Left ventricle myocardium inferior (tissue), 1 donor: ENCODE data around the gene FCRLB. TPM values are rescaled to one million over a fixed set of nuclear protein-coding genes. Genes with fewer than 3 reads are reported as not detected.
"Not testable (repeated sequence)": the region's sequence is repeated elsewhere in the genome, so short reads cannot be mapped to it uniquely, and the experiment has no call there.

Experiments used
- DNase-seq: peaks from one replicate; pipeline ENCODE4 v3.0.0-alpha.2; 2020
- H3K27ac ChIP-seq: fragments of 200-600 bp; replicated peaks from 2 replicates; pipeline ENCODE4 v1.8.0; 2021
- H3K27me3 ChIP-seq: fragments of 200-600 bp; 2 replicates; pipeline ENCODE4 v1.8.0; 2021; ENCODE audit warnings: low read depth
- H3K36me3 ChIP-seq: fragments of 200-600 bp; 2 replicates; pipeline ENCODE4 v1.8.0; 2021
- H3K4me1 ChIP-seq: fragments of 200-600 bp; 2 replicates; pipeline ENCODE4 v1.8.0; 2021
- H3K4me3 ChIP-seq: fragments of 200-600 bp; 2 replicates; pipeline ENCODE4 v1.8.0; 2021; ENCODE audit warnings: mild to moderate bottlenecking, moderate library complexity
- H3K9me3 ChIP-seq: fragments of 200-600 bp; replicated peaks from 2 replicates; pipeline ENCODE4 v1.8.0; 2021
- CTCF ChIP-seq: fragments of 200-600 bp; IDR thresholded peaks from 2 replicates; pipeline ENCODE4 v1.8.0; 2021; ENCODE audit warnings: antibody characterized with exemption, mild to moderate bottlenecking, borderline replicate concordance
- intact Hi-C: fragments of 100-400 bp; cut with micrococcal nuclease; formaldehyde crosslinking; loops from one replicate; pipeline ENCODE4 v1.11.0; 2022
- total RNA-seq: library from RNA; stranded (reverse); fragmentation: NEBNext Ultra II Directional; extraction: Animal tissue kit (Norgen Biotek cat#: 25700); gene quantifications from one replicate; pipeline ENCODE4 v1.2.1, GENCODE V29; 2021
- donor health status: DM: no; HTN: yes; CAD: no; lungs with severe emphysema.

The FCRLB gene
- total RNA-seq, 1 donor from 2014 or later = 0.33 TPM

- Histone ChIP-seq H3K4me3 (no peak overlapping the region), H3K27me3 (peaks cover 35% of the 10 kb centered on the region), H3K27ac (no peak overlapping the region), H3K36me3 (no peaks in the 10 kb centered on the region), H3K4me1 (peaks cover 19% of the 10 kb centered on the region), H3K9me3 (no peaks in the 10 kb centered on the region)
- no peak for DNase-seq
- intact Hi-C loops = no loop called here
- no peak for TF ChIP-seq CTCF
Measured at GRCh38 chr1:161722406-161722805, 1.1 kb downstream of the FCRLB start.

- Histone ChIP-seq H3K9me3 (no peaks in the 10 kb centered on the region), H3K27ac (no peak overlapping the region), H3K36me3 (no peaks in the 10 kb centered on the region), H3K4me1 (peaks cover 24% of the 10 kb centered on the region), H3K27me3 (peaks cover 28% of the 10 kb centered on the region), H3K4me3 (no peak overlapping the region)
- DNase-seq = no peak
- no peak for TF ChIP-seq CTCF
- intact Hi-C loops = no loop called here
Measured at GRCh38 chr1:161723459-161724141, 2.3 kb downstream of the FCRLB start.

- peaks cover 24% of the 10 kb centered on the region for H3K4me1 ChIP-seq
Measured at GRCh38 chr1:161725258-161725907, 4.0 kb downstream of the FCRLB start.

GRCh38 chr1:161725908-161726472, 4.6 kb downstream of the FCRLB start:
- peak overlapping the region; percentile 97 for H3K4me3 ChIP-seq
- H3K27me3 ChIP-seq = peaks cover 20% of the 10 kb centered on the region
- no peaks in the 10 kb centered on the region for H3K36me3 ChIP-seq
- DNase-seq = peak; percentile 43
- peaks cover 24% of the 10 kb centered on the region for H3K4me1 ChIP-seq
- intact Hi-C loops = no loop called here
- no peaks in the 10 kb centered on the region for H3K9me3 ChIP-seq
- peak overlapping the region; percentile 94 for H3K27ac ChIP-seq
- peak; percentile 53 for TF ChIP-seq CTCF

More at GRCh38 chr1:161725258-161725907, 4.0 kb downstream of the FCRLB start:
- intact Hi-C loops, H3K9me3 ChIP-seq, DNase-seq, H3K36me3 ChIP-seq: not testable (repeated sequence)
- Histone ChIP-seq H3K27me3 (peaks cover 20% of the 10 kb centered on the region), H3K4me3 (peak overlapping the region; percentile 97), H3K27ac (peak overlapping the region; percentile 94)

GRCh38 chr1:161726473-161727255, 5.3 kb downstream of the FCRLB start:
- TF ChIP-seq CTCF = no peak
- peak; percentile 90 for DNase-seq
- Histone ChIP-seq H3K9me3 (no peaks in the 10 kb centered on the region), H3K4me3 (peak overlapping the region; percentile 97), H3K4me1 (peaks cover 24% of the 10 kb centered on the region), H3K27ac (peak overlapping the region; percentile 94), H3K36me3 (no peaks in the 10 kb centered on the region), H3K27me3 (peaks cover 19% of the 10 kb centered on the region)
- intact Hi-C loops = no loop called here
